K562 (cell line): Measurements from ENCODE around the gene B4GALT5. TPM values are rescaled to one million over a fixed set of nuclear protein-coding genes. Genes with fewer than 3 reads are reported as not detected.

Experiments used
- ATAC-seq: fragments of 200-7000 bp; cut with Tn5 transposase; 3 replicates; pipeline ENCODE4 v1.9.1; 2020; ENCODE audit warnings: moderate library complexity
- BruUV-seq: library from RNA; stranded (reverse); fragments of 400-500 nt; replicated peaks from 2 replicates; lab custom pipeline; 2021; lab: Mats Ljungman, UMichigan
- CTCF ChIA-PET: fragments of 300-600 bp; formaldehyde crosslinking; extraction: SDS; loops from one replicate; lab custom pipeline; 2021; ENCODE audit warnings: low intra/inter-chr PET ratio; lab: Yijun Ruan, JAX
- POLR2A ChIA-PET: fragments of 300-600, 350-650 bp; sonication (Branson Sonifier 250); formaldehyde crosslinking; extraction: SDS; loops from one replicate; lab custom pipeline; 2021; ENCODE audit warnings: antibody characterized with exemption, inconsistent platforms; lab: Yijun Ruan, JAX
- DNase-seq, 4 experiments: peaks; one replicate each; pipeline versions ENCODE4 v3.0.0 to v3.0.0-alpha.2; 2011 to 2018; ENCODE audit warnings: low spot score in 3 of 4, mixed read lengths in 3 of 4; ENCODE audit errors: extremely low read depth in 1 of 4
- FAIRE-seq: peaks from 2 replicates; lab custom pipeline; 2011; peaks lifted over from hg19 to GRCh38; lab: Jason Lieb, UNC
- H2AFZ ChIP-seq: 2 replicates; pipeline ENCODE4 v1.6.0; 2011; ENCODE audit warnings: low read depth, low read length, control low read depth, inconsistent platforms
- H3K27ac ChIP-seq: fragments of 200-600 bp; 3 replicates; pipeline ENCODE4 v1.8.0; 2011; ENCODE audit warnings: low read depth, mild to moderate bottlenecking, control low read depth, inconsistent platforms, low read length, moderate library complexity, mixed read lengths; ENCODE audit errors: extremely low read depth
- H3K27me3 ChIP-seq, 2 experiments: fragments of 300-600 bp in 1 of 2; 2 replicates in 1 of 2; 3 replicates in 1 of 2; pipeline versions ENCODE4 v1.6.0 to v1.8.0; 2011; ENCODE audit warnings: inconsistent platforms in 2 of 2, low read length in 2 of 2, mild to moderate bottlenecking in 1 of 2, mixed read lengths in 1 of 2, moderate library complexity in 1 of 2; ENCODE audit not compliant: control insufficient read depth in 2 of 2, insufficient read depth in 2 of 2
- H3K36me3 ChIP-seq: fragments of 300-600 bp; 3 replicates; pipeline ENCODE4 v1.8.0; 2011; ENCODE audit warnings: mild to moderate bottlenecking, low read length, inconsistent platforms; ENCODE audit not compliant: control insufficient read depth, insufficient read depth
- H3K4me1 ChIP-seq, 2 experiments: fragments of 200-600 bp in 1 of 2; replicated peaks in 1 of 2; 2 replicates in 1 of 2; 3 replicates in 1 of 2; pipeline versions ENCODE4 v1.5.1 to v1.8.0; 2011; ENCODE audit warnings: inconsistent platforms in 2 of 2, low read length in 2 of 2, mild to moderate bottlenecking in 1 of 2, mixed read lengths in 1 of 2, moderate library complexity in 1 of 2; ENCODE audit not compliant: control insufficient read depth in 2 of 2, insufficient read depth in 2 of 2
- H3K4me2 ChIP-seq: 2 replicates; pipeline ENCODE4 v1.6.1; 2011; ENCODE audit warnings: low read length, control low read depth, inconsistent platforms, mixed read lengths; ENCODE audit not compliant: insufficient read depth
- H3K4me3 ChIP-seq: fragments of 200-600 bp; sonication (generic), shearing (Covaris generic); 2 replicates; pipeline ENCODE4 v1.5.1; 2016; ENCODE audit warnings: control low read depth, inconsistent platforms
- H3K79me2 ChIP-seq: fragments of 200-600 bp; 3 replicates; pipeline ENCODE4 v1.8.0; 2011; ENCODE audit warnings: low read length, inconsistent platforms; ENCODE audit not compliant: control insufficient read depth, insufficient read depth
- H3K9ac ChIP-seq, 2 experiments: 2 replicates each; pipeline versions ENCODE4 v1.6.0 to v1.6.1; 2011; ENCODE audit warnings: low read depth in 2 of 2, low read length in 2 of 2, control low read depth in 1 of 2, inconsistent platforms in 1 of 2, mild to moderate bottlenecking in 1 of 2, mixed read lengths in 1 of 2; ENCODE audit not compliant: insufficient read depth in 1 of 2
- H3K9me1 ChIP-seq: one replicate; pipeline ENCODE4 v1.6.0; 2011; ENCODE audit warnings: inconsistent platforms, mild to moderate bottlenecking, low read length, moderate library complexity; ENCODE audit not compliant: control insufficient read depth, insufficient read depth
- H3K9me3 ChIP-seq: replicated peaks from 2 replicates; pipeline ENCODE4 v1.5.1; 2011; ENCODE audit warnings: low read depth, low read length, inconsistent platforms; ENCODE audit not compliant: control insufficient read depth, insufficient read depth
- H4K20me1 ChIP-seq: replicated peaks from 2 replicates; pipeline ENCODE4 v1.6.1; 2011; ENCODE audit warnings: low read length, inconsistent platforms, mixed read lengths; ENCODE audit not compliant: control insufficient read depth, insufficient read depth
- ETV1 ChIP-seq: fragments of 450-650 bp; conservative IDR thresholded peaks from 2 replicates; pipeline ENCODE4 v1.6.1; 2016; ENCODE audit warnings: missing genetic modification characterization, control low read depth, low read depth, missing compliant biosample characterization
- WGBS: fragments of 100-300 bp; shearing (Covaris generic); methylation state at CpG from one replicate; pipeline ENCODE4 v1.1.6; 2016; ENCODE audit warnings: low coverage, mixed read lengths; ENCODE audit not compliant: insufficient coverage; ENCODE audit errors: missing lambda C conversion rate; 5-methylcytosine and 5-hydroxymethylcytosine counted together
- in situ Hi-C: fragments of 300-500 bp; cut with MboI; formaldehyde crosslinking; loops from 4 replicates; pipeline ENCODE4 v1.15.0; 2018; ENCODE audit warnings: inconsistent platforms, mixed read lengths
- intact Hi-C: fragments of 100-400 bp; cut with micrococcal nuclease; formaldehyde crosslinking; loops from 2 replicates; pipeline ENCODE4 v1.14.2; 2022
- polyA plus RNA-seq, 8 experiments: library from polyadenylated mRNA; depleted of rRNA in 4 of 8; stranded (reverse) in 5 of 8; unstranded in 3 of 8; fragments of >200 nt; fragmentation: Nextera tagmentation in 2 of 8; fragmentation: Illumina TruSeq in 1 of 8; extraction: Ambion mirVana in 2 of 8; extraction: Trizol in 1 of 8; gene quantifications; 2 replicates each; pipeline versions ENCODE4 v1.2.1 to v1.2.3, GENCODE V29; 2011 to 2014; ENCODE audit warnings: inconsistent platforms in 1 of 8, missing spikeins in 1 of 8
- total RNA-seq, 7 experiments: library from RNA; depleted of rRNA in 6 of 7; stranded (reverse); fragments of >200 nt in 6 of 7; fragmentation: Illumina TruSeq in 2 of 7; extraction: Trizol in 2 of 7; gene quantifications; 2 replicates each; pipeline versions ENCODE4 v1.2.1 to v1.2.3, GENCODE V29; 2011 to 2021; ENCODE audit warnings: low replicate concordance in 1 of 7
- TF ChIP-seq, protein P1 (sequence below): sonication (generic); formaldehyde crosslinking; IDR thresholded peaks from 2 replicates; pipeline ENCODE4 v1.8.1; 2023; ENCODE audit warnings: mild to moderate bottlenecking, missing genetic modification reagents
- TF ChIP-seq, protein P2 (sequence below), 2 experiments: fragments of 450-650 bp; conservative IDR thresholded peaks; 2 replicates each; pipeline ENCODE4 v1.6.1; 2017; ENCODE audit warnings: mild to moderate bottlenecking in 2 of 2, moderate library complexity in 2 of 2
- TF ChIP-seq, protein P3 (sequence below): fragments of 450-650 bp; IDR thresholded peaks from 2 replicates; pipeline ENCODE4 v1.6.1; 2017; ENCODE audit warnings: antibody characterized with exemption, mild to moderate bottlenecking

The B4GALT5 gene
- total and polyA plus RNA-seq, 9 of the 15 experiments (the other 6 are each of a cell fraction or from before 2014, with no cell fraction given) = 8.5 to 32.6 (median 23.4) TPM

DNA sequence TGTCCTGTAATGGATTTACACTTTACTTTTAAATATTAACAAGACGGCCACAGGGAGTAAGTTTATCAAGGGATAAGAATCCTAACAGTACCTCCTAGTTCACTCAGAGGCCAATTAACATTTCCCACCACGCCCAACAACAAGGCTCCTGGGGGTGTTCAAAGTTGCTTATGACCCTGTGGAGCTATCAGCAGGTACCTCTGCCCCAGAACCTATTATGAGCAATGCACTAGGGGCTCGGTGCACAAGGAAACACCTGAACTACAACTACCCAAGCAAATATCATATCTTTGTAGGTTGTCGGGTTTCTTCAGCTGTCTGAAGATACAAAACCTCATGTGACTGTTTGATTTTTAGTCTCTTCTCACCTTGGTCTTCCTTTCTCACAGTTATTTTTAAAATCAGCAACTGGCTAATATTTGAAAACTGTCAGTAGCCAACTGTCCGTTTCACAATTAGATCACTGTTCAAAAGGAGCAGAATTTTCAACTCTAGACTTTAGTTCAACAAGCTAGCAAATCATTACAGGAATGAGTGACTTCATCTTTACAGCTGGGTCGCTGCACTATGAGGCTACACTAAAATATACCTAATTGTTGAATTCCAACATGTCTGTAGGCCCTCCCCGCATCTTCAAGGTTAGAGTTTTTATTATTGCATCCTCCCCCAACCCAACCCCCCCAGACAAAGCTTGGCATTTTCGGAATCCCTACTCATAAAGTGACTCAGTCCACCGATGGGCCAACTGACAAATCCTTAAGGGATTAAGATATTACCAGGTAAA is 38.1 kb downstream of the B4GALT5 start:
- ATAC-seq (peak; percentile 57), FAIRE-seq (no peak), DNase-seq (peak in 3 of 4 experiments; percentile 32 to 58 (median 57))
- Histone ChIP-seq H3K27ac (peak overlapping the region; percentile 55), H3K4me3 (no peak overlapping the region), H4K20me1 (0 out of 2 replicates have a peak, but pooled peaks cover 6% of the 10 kb centered on the region), H3K4me2 (peak overlapping the region; percentile 57), H3K79me2 (peaks cover 96% of the 10 kb centered on the region), H3K36me3 (no peaks in the 10 kb centered on the region; the same call in 2 of the 3 replicates), H2AFZ (no peak overlapping the region), H3K9me3 (no peaks in the 10 kb centered on the region), H3K4me1 (peaks cover 13 to 73% of the 10 kb centered on the region in 2 experiments), H3K9ac (peak overlapping the region in 1 of 2 experiments; percentile 42; a peak in 2 of 4 replicates), H3K9me1 (no peaks in the 10 kb centered on the region), H3K27me3 (no peaks in the 10 kb centered on the region)
- TF ChIP-seq, protein P1, sequence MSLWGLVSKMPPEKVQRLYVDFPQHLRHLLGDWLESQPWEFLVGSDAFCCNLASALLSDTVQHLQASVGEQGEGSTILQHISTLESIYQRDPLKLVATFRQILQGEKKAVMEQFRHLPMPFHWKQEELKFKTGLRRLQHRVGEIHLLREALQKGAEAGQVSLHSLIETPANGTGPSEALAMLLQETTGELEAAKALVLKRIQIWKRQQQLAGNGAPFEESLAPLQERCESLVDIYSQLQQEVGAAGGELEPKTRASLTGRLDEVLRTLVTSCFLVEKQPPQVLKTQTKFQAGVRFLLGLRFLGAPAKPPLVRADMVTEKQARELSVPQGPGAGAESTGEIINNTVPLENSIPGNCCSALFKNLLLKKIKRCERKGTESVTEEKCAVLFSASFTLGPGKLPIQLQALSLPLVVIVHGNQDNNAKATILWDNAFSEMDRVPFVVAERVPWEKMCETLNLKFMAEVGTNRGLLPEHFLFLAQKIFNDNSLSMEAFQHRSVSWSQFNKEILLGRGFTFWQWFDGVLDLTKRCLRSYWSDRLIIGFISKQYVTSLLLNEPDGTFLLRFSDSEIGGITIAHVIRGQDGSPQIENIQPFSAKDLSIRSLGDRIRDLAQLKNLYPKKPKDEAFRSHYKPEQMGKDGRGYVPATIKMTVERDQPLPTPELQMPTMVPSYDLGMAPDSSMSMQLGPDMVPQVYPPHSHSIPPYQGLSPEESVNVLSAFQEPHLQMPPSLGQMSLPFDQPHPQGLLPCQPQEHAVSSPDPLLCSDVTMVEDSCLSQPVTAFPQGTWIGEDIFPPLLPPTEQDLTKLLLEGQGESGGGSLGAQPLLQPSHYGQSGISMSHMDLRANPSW (CRISPR knock-in tag) = no peak
- TF ChIP-seq, protein P2, sequence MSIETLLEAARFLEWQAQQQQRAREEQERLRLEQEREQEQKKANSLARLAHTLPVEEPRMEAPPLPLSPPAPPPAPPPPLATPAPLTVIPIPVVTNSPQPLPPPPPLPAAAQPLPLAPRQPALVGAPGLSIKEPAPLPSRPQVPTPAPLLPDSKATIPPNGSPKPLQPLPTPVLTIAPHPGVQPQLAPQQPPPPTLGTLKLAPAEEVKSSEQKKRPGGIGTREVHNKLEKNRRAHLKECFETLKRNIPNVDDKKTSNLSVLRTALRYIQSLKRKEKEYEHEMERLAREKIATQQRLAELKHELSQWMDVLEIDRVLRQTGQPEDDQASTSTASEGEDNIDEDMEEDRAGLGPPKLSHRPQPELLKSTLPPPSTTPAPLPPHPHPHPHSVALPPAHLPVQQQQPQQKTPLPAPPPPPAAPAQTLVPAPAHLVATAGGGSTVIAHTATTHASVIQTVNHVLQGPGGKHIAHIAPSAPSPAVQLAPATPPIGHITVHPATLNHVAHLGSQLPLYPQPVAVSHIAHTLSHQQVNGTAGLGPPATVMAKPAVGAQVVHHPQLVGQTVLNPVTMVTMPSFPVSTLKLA (conservative IDR thresholded peaks at IDR 0.05) = 0 out of 4 replicates have a peak, but pooled peaks of 1 of the 2 experiments have one; percentile 3
- TF ChIP-seq ETV1 (tag) = 0 out of 2 replicates have a peak, but pooled peaks have one; percentile 10
- TF ChIP-seq, protein P3, sequence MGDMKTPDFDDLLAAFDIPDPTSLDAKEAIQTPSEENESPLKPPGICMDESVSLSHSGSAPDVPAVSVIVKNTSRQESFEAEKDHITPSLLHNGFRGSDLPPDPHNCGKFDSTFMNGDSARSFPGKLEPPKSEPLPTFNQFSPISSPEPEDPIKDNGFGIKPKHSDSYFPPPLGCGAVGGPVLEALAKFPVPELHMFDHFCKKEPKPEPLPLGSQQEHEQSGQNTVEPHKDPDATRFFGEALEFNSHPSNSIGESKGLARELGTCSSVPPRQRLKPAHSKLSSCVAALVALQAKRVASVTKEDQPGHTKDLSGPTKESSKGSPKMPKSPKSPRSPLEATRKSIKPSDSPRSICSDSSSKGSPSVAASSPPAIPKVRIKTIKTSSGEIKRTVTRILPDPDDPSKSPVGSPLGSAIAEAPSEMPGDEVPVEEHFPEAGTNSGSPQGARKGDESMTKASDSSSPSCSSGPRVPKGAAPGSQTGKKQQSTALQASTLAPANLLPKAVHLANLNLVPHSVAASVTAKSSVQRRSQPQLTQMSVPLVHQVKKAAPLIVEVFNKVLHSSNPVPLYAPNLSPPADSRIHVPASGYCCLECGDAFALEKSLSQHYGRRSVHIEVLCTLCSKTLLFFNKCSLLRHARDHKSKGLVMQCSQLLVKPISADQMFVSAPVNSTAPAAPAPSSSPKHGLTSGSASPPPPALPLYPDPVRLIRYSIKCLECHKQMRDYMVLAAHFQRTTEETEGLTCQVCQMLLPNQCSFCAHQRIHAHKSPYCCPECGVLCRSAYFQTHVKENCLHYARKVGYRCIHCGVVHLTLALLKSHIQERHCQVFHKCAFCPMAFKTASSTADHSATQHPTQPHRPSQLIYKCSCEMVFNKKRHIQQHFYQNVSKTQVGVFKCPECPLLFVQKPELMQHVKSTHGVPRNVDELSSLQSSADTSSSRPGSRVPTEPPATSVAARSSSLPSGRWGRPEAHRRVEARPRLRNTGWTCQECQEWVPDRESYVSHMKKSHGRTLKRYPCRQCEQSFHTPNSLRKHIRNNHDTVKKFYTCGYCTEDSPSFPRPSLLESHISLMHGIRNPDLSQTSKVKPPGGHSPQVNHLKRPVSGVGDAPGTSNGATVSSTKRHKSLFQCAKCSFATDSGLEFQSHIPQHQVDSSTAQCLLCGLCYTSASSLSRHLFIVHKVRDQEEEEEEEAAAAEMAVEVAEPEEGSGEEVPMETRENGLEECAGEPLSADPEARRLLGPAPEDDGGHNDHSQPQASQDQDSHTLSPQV = peak; percentile 27; the same call in 1 of the 2 replicates
- intact Hi-C loops = no loop called here
- 25% methylated on average over 9 of the region's 9 CpGs for WGBS
- no TSS peak for BruUV-seq
- in situ Hi-C loops = no loop called here
- ChIA-PET CTCF (no interaction called here), POLR2A (interaction anchor here (0.6 to 2.1 kb wide), 9 partner anchors 9 to 54 kb away, joined by 3 to 17 read pairs (median 5); no protein-coding TSS in a partner anchor)
